ENCODE data around the gene PATJ. TPM values are rescaled to one million over a fixed set of nuclear protein-coding genes. Genes with fewer than 3 reads are reported as not detected.

Gene PATJ
- polyA plus RNA-seq, 1 of the 3 experiments (the other 2 are of a cell fraction) = 3.0 TPM

DNA sequence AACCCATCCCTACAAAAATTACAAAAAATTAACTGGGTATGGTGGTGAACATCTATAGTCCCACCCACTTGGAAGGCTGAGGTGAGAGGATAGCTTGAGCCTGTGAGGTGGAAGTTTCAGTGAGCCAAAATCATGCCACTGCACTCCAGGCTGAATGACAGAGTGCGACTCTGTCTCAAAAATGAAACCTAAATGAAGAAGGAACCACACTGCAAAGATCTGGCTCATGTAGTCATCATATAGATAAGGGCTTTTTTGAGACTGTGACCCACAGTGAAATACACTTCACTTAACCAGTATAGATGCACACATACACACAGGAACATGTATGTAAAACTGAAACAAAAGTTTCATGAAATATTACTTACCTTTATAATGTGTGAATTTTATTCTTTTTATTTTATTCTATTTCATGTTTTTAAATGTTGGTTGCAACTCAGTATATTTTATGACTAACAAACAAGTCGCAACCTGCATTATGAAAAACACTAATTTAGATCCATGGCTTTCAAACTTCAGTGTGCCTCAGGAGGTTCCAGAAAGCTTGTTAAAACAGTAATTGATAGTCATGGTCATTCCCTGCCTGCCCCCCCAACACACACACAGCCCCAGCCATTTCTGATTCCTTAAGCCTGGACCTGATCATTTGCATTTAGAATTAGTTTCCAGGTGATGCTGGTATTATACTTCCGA lies 189.5 kb downstream of the PATJ start:
- WGBS (ENCODE audit: low lambda C conversion rate) = 96% methylated on average over 3 of the region's 3 CpGs
- no peaks in the 10 kb centered on the region for H3F3A ChIP-seq (replicated peaks; ENCODE audit: insufficient read depth)

More for the DNA sequence above, 189.5 kb downstream of the PATJ start:
- Histone ChIP-seq H3K36me3 (replicated peaks in 1 of 2; ENCODE audit: control insufficient read depth in 1 of 2, insufficient read depth in 2 of 2, low read length in 1 of 2) (no peaks in the 10 kb centered on the region), H3K4me2 (no peak overlapping the region), H3K27ac (ENCODE audit: low read depth in 2 of 2, low read length in 1 of 2) (no peak overlapping the region), H3K79me2 (ENCODE audit: insufficient read depth) (no peaks in the 10 kb centered on the region), H2AFZ (ENCODE audit: low read depth) (no peak overlapping the region), H3K4me3 (ENCODE audit: low read depth in 2 of 2, low read length in 1 of 2) (no peak overlapping the region), H3K9me3 (no peaks in the 10 kb centered on the region), H3K9me2 (no peaks in the 10 kb centered on the region), H3K27me3 (ENCODE audit: insufficient read depth) (no peaks in the 10 kb centered on the region), H3K9ac (no peak overlapping the region), H4K20me1 (ENCODE audit: insufficient read depth) (no peaks in the 10 kb centered on the region), H3K4me1 (ENCODE audit: control insufficient read depth in 1 of 2, insufficient read depth in 2 of 2, low read depth in 1 of 2, low read length in 1 of 2) (no peaks in the 10 kb centered on the region)
- ChIA-PET CTCF (no interaction called here), POLR2A (no interaction called here)
- no peak for DNase-seq
- TF ChIP-seq RXRA (IDR thresholded peaks at IDR 0.05; ENCODE audit: borderline replicate concordance, low read depth) (no peak), NRF1 (IDR thresholded peaks at IDR 0.05; ENCODE audit: low read depth, low read length) (no peak), POLR2AphosphoS5 (IDR thresholded peaks at IDR 0.05; ENCODE audit: low read depth, low read length) (no peak), GATA2 (CRISPR knock-in tag; IDR thresholded peaks at IDR 0.05) (no peak), SMC3 (IDR thresholded peaks at IDR 0.05; ENCODE audit: low read depth, low read length) (no peak), MEF2A (IDR thresholded peaks at IDR 0.05; ENCODE audit: borderline replicate concordance, low read depth) (no peak), TAF1 (IDR thresholded peaks at IDR 0.05; ENCODE audit: borderline replicate concordance, low read depth, low read length) (no peak), RCOR1 (IDR thresholded peaks at IDR 0.05; ENCODE audit: low read length) (no peak), EP300 (IDR thresholded peaks at IDR 0.05; ENCODE audit: borderline replicate concordance in 1 of 2, low read depth in 1 of 2, low read length in 1 of 2) (no peak), TCF12 (IDR thresholded peaks at IDR 0.05) (no peak), RFX5 (IDR thresholded peaks at IDR 0.05; ENCODE audit: low read length) (no peak), FOXJ3 (CRISPR knock-in tag; IDR thresholded peaks at IDR 0.05) (no peak), FOSL2 (IDR thresholded peaks at IDR 0.05; ENCODE audit: borderline replicate concordance, low read depth) (no peak), YY1 (IDR thresholded peaks at IDR 0.05; ENCODE audit: low read depth) (no peak), TEAD4 (IDR thresholded peaks at IDR 0.05; ENCODE audit: borderline replicate concordance, insufficient read depth) (no peak)
- TF ChIP-seq, protein P1, sequence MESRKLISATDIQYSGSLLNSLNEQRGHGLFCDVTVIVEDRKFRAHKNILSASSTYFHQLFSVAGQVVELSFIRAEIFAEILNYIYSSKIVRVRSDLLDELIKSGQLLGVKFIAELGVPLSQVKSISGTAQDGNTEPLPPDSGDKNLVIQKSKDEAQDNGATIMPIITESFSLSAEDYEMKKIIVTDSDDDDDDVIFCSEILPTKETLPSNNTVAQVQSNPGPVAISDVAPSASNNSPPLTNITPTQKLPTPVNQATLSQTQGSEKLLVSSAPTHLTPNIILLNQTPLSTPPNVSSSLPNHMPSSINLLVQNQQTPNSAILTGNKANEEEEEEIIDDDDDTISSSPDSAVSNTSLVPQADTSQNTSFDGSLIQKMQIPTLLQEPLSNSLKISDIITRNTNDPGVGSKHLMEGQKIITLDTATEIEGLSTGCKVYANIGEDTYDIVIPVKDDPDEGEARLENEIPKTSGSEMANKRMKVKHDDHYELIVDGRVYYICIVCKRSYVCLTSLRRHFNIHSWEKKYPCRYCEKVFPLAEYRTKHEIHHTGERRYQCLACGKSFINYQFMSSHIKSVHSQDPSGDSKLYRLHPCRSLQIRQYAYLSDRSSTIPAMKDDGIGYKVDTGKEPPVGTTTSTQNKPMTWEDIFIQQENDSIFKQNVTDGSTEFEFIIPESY (IDR thresholded peaks at IDR 0.05; ENCODE audit: borderline replicate concordance, low read depth) = no peak
- TF ChIP-seq, protein P2, sequence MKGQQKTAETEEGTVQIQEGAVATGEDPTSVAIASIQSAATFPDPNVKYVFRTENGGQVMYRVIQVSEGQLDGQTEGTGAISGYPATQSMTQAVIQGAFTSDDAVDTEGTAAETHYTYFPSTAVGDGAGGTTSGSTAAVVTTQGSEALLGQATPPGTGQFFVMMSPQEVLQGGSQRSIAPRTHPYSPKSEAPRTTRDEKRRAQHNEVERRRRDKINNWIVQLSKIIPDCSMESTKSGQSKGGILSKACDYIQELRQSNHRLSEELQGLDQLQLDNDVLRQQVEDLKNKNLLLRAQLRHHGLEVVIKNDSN (IDR thresholded peaks at IDR 0.05; ENCODE audit: borderline replicate concordance, low read depth) = no peak
- TF ChIP-seq, protein P3, sequence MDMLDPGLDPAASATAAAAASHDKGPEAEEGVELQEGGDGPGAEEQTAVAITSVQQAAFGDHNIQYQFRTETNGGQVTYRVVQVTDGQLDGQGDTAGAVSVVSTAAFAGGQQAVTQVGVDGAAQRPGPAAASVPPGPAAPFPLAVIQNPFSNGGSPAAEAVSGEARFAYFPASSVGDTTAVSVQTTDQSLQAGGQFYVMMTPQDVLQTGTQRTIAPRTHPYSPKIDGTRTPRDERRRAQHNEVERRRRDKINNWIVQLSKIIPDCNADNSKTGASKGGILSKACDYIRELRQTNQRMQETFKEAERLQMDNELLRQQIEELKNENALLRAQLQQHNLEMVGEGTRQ (IDR thresholded peaks at IDR 0.05; ENCODE audit: borderline replicate concordance, low read depth, low read length) = no peak
- TF ChIP-seq, protein P4, sequence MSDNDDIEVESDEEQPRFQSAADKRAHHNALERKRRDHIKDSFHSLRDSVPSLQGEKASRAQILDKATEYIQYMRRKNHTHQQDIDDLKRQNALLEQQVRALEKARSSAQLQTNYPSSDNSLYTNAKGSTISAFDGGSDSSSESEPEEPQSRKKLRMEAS (IDR thresholded peaks at IDR 0.05; ENCODE audit: low read depth) = no peak
- TF ChIP-seq, protein P5, sequence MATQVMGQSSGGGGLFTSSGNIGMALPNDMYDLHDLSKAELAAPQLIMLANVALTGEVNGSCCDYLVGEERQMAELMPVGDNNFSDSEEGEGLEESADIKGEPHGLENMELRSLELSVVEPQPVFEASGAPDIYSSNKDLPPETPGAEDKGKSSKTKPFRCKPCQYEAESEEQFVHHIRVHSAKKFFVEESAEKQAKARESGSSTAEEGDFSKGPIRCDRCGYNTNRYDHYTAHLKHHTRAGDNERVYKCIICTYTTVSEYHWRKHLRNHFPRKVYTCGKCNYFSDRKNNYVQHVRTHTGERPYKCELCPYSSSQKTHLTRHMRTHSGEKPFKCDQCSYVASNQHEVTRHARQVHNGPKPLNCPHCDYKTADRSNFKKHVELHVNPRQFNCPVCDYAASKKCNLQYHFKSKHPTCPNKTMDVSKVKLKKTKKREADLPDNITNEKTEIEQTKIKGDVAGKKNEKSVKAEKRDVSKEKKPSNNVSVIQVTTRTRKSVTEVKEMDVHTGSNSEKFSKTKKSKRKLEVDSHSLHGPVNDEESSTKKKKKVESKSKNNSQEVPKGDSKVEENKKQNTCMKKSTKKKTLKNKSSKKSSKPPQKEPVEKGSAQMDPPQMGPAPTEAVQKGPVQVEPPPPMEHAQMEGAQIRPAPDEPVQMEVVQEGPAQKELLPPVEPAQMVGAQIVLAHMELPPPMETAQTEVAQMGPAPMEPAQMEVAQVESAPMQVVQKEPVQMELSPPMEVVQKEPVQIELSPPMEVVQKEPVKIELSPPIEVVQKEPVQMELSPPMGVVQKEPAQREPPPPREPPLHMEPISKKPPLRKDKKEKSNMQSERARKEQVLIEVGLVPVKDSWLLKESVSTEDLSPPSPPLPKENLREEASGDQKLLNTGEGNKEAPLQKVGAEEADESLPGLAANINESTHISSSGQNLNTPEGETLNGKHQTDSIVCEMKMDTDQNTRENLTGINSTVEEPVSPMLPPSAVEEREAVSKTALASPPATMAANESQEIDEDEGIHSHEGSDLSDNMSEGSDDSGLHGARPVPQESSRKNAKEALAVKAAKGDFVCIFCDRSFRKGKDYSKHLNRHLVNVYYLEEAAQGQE (IDR thresholded peaks at IDR 0.05; ENCODE audit: low read depth, low read length) = no peak

Data from SK-N-SH (cell line).